IMR-90 (cell line): ENCODE data around the gene HSF2BP. TPM values are rescaled to one million over a fixed set of nuclear protein-coding genes. Genes with fewer than 3 reads are reported as not detected.

Source experiments
- ATAC-seq: fragments of 200-7000 bp; cut with Tn5 transposase; 2 replicates; pipeline ENCODE4 v1.9.1; 2020; ENCODE audit warnings: low read depth, mild to moderate bottlenecking, moderate library complexity
- BruUV-seq: library from RNA; stranded (reverse); fragments of 400-500 nt; replicated peaks from 2 replicates; lab custom pipeline; 2021; lab: Mats Ljungman, UMichigan
- CTCF ChIA-PET: fragments of 300-600 bp; formaldehyde crosslinking; extraction: SDS; loops from one replicate; lab custom pipeline; 2021; ENCODE audit warnings: antibody characterized with exemption; lab: Yijun Ruan, JAX
- POLR2A ChIA-PET: fragments of 300-600 bp; sonication (Branson Sonifier 250); formaldehyde crosslinking; loops from one replicate; lab custom pipeline; 2022; ENCODE audit warnings: antibody characterized with exemption; ENCODE audit not compliant: unreplicated experiment; lab: Charles Lee
- DNase-seq: peaks from one replicate; pipeline ENCODE4 v3.0.0; 2013
- H2AFZ ChIP-seq: replicated peaks from 2 replicates; pipeline ENCODE3; 2013; ENCODE audit warnings: low read length, mild to moderate bottlenecking; ENCODE audit not compliant: poor library complexity
- H2AK5ac ChIP-seq: 2 replicates; pipeline ENCODE4 v1.6.1; 2013; ENCODE audit warnings: low read depth, low read length, inconsistent platforms
- H2AK9ac ChIP-seq: replicated peaks from 2 replicates; pipeline ENCODE3; 2013; ENCODE audit warnings: mild to moderate bottlenecking, low read depth, low read length, moderate library complexity; ENCODE audit not compliant: poor library complexity
- H2BK120ac ChIP-seq: 2 replicates; pipeline ENCODE4 v1.6.1; 2013; ENCODE audit warnings: low read depth, low read length, inconsistent platforms
- H2BK15ac ChIP-seq: 3 replicates; pipeline ENCODE4 v1.6.1; 2013; ENCODE audit warnings: low read depth, low read length, inconsistent platforms
- H2BK20ac ChIP-seq: 2 replicates; pipeline ENCODE4 v1.6.1; 2013; ENCODE audit warnings: low read depth, mild to moderate bottlenecking, inconsistent platforms, low read length, moderate library complexity
- H2BK5ac ChIP-seq: 2 replicates; pipeline ENCODE4 v1.6.1; 2013; ENCODE audit warnings: mild to moderate bottlenecking, low read depth, low read length, inconsistent platforms; ENCODE audit not compliant: poor library complexity, severe bottlenecking
- H3K14ac ChIP-seq: replicated peaks from 2 replicates; pipeline ENCODE4 v1.6.1; 2013; ENCODE audit warnings: low read depth, low read length, inconsistent platforms
- H3K18ac ChIP-seq: 2 replicates; pipeline ENCODE4 v1.6.1; 2013; ENCODE audit warnings: low read depth, low read length, control low read depth
- H3K23ac ChIP-seq: 2 replicates; pipeline ENCODE4 v1.6.1; 2013; ENCODE audit warnings: low read depth, low read length, inconsistent platforms
- H3K27ac ChIP-seq: 2 replicates; pipeline ENCODE4 v1.5.1; 2013; ENCODE audit warnings: mild to moderate bottlenecking, control low read depth, low read length; ENCODE audit not compliant: insufficient read depth
- H3K27me3 ChIP-seq: 2 replicates; pipeline ENCODE4 v1.6.1; 2013; ENCODE audit warnings: low read length; ENCODE audit not compliant: control insufficient read depth, insufficient read depth
- H3K36me3 ChIP-seq: 2 replicates; pipeline ENCODE4 v1.6.1; 2013; ENCODE audit warnings: low read length, mixed read lengths; ENCODE audit not compliant: control insufficient read depth, insufficient read depth
- H3K4ac ChIP-seq: 2 replicates; pipeline ENCODE4 v1.6.1; 2013; ENCODE audit warnings: low read depth, low read length, inconsistent platforms
- H3K4me1 ChIP-seq: 2 replicates; pipeline ENCODE4 v1.6.1; 2013; ENCODE audit warnings: low read length, mixed read lengths; ENCODE audit not compliant: control insufficient read depth, insufficient read depth
- H3K4me2 ChIP-seq: 2 replicates; pipeline ENCODE4 v1.6.1; 2013; ENCODE audit warnings: low read depth, mild to moderate bottlenecking, control low read depth, low read length, moderate library complexity
- H3K4me3 ChIP-seq: 2 replicates; pipeline ENCODE4 v1.5.1; 2013; ENCODE audit warnings: low read depth, mild to moderate bottlenecking, control low read depth, low read length, moderate library complexity; ENCODE audit not compliant: insufficient read depth
- H3K56ac ChIP-seq: 2 replicates; pipeline ENCODE4 v1.6.1; 2013; ENCODE audit warnings: low read length, inconsistent platforms; ENCODE audit not compliant: insufficient read depth; ENCODE audit errors: extremely low read depth
- H3K79me1 ChIP-seq, 2 experiments: 2 replicates each; pipeline ENCODE4 v1.6.1; 2013; ENCODE audit warnings: low read length in 2 of 2, inconsistent platforms in 1 of 2, low read depth in 1 of 2
- H3K9ac ChIP-seq: 2 replicates; pipeline ENCODE4 v1.6.1; 2013; ENCODE audit warnings: low read depth, low read length, control low read depth
- H3K9me1 ChIP-seq: 2 replicates; pipeline ENCODE4 v1.6.1; 2013; ENCODE audit warnings: low read length, inconsistent platforms; ENCODE audit not compliant: insufficient read depth
- H3K9me3 ChIP-seq: 2 replicates; pipeline ENCODE4 v1.6.1; 2013; ENCODE audit warnings: low read length; ENCODE audit not compliant: control insufficient read depth, insufficient read depth
- H4K20me1 ChIP-seq: 2 replicates; pipeline ENCODE4 v1.6.1; 2013; ENCODE audit warnings: low read length, inconsistent platforms; ENCODE audit not compliant: insufficient read depth
- H4K5ac ChIP-seq: 2 replicates; pipeline ENCODE4 v1.6.1; 2013; ENCODE audit warnings: mild to moderate bottlenecking, low read depth, low read length, control low read depth
- H4K8ac ChIP-seq, 2 experiments: 2 replicates each; pipeline ENCODE4 v1.6.1; 2013; ENCODE audit warnings: low read depth in 2 of 2, low read length in 2 of 2, control low read depth in 1 of 2, inconsistent platforms in 1 of 2
- H4K91ac ChIP-seq: 2 replicates; pipeline ENCODE4 v1.6.1; 2013; ENCODE audit warnings: low read depth, low read length, inconsistent platforms; ENCODE audit not compliant: insufficient read depth
- BHLHE40 ChIP-seq: fragments of 150-350 bp; IDR thresholded peaks from 2 replicates; pipeline ENCODE4 v1.6.1; 2016; ENCODE audit warnings: mild to moderate bottlenecking, low read depth, low read length
- CEBPB ChIP-seq: IDR thresholded peaks from 2 replicates; pipeline ENCODE4 v1.6.1; 2012; ENCODE audit warnings: low read depth, low read length, improper control_type of control experiment
- CHD1 ChIP-seq: IDR thresholded peaks from 2 replicates; pipeline ENCODE4 v1.6.1; 2012; ENCODE audit warnings: low read depth, low read length, improper control_type of control experiment
- CTCF ChIP-seq: conservative IDR thresholded peaks from 2 replicates; pipeline ENCODE4 v1.5.1; 2012; ENCODE audit warnings: mild to moderate bottlenecking, low read depth, low read length, improper control_type of control experiment
- ELK1 ChIP-seq: fragments of 150-350 bp; IDR thresholded peaks from 2 replicates; pipeline ENCODE4 v1.6.1; 2016; ENCODE audit warnings: low read depth, mild to moderate bottlenecking, low read length, moderate library complexity, borderline replicate concordance
- FOS ChIP-seq: fragments of 150-350 bp; IDR thresholded peaks from 2 replicates; pipeline ENCODE4 v1.6.1; 2016; ENCODE audit warnings: low read depth, low read length
- MAFK ChIP-seq: IDR thresholded peaks from 2 replicates; pipeline ENCODE4 v1.6.1; 2012; ENCODE audit warnings: low read depth, low read length, improper control_type of control experiment
- MAZ ChIP-seq: IDR thresholded peaks from 2 replicates; pipeline ENCODE4 v1.6.1; 2012; ENCODE audit warnings: low read depth, mild to moderate bottlenecking, low read length, improper control_type of control experiment, moderate library complexity, borderline replicate concordance
- MXI1 ChIP-seq: IDR thresholded peaks from 2 replicates; pipeline ENCODE4 v1.6.1; 2012; ENCODE audit warnings: low read depth, mild to moderate bottlenecking, low read length, moderate library complexity, borderline replicate concordance
- NFE2L2 ChIP-seq: fragments of 150-350 bp; IDR thresholded peaks from 2 replicates; pipeline ENCODE4 v1.6.1; 2016; ENCODE audit warnings: low read depth, mild to moderate bottlenecking, low read length
- POLR2A ChIP-seq: IDR thresholded peaks from 2 replicates; pipeline ENCODE4 v1.6.1; 2012; ENCODE audit warnings: mild to moderate bottlenecking, low read depth, low read length
- RCOR1 ChIP-seq: IDR thresholded peaks from 2 replicates; pipeline ENCODE4 v1.6.1; 2012; ENCODE audit warnings: mild to moderate bottlenecking, low read length, improper control_type of control experiment; ENCODE audit not compliant: insufficient replicate concordance
- RFX5 ChIP-seq: IDR thresholded peaks from 2 replicates; pipeline ENCODE4 v1.8.0; 2012; ENCODE audit warnings: low read depth, mild to moderate bottlenecking, low read length, moderate library complexity
- SMC3 ChIP-seq: fragments of 150-350 bp; IDR thresholded peaks from 2 replicates; pipeline ENCODE4 v1.6.1; 2016; ENCODE audit warnings: low read depth, mild to moderate bottlenecking, antibody characterized with exemption, low read length, moderate library complexity
- USF2 ChIP-seq: fragments of 150-350 bp; IDR thresholded peaks from 2 replicates; pipeline ENCODE4 v1.6.1; 2017; ENCODE audit warnings: mild to moderate bottlenecking, antibody characterized with exemption, low read length, low read depth
- WGBS, 2 experiments: methylation state at CpG; one replicate each; pipeline versions ENCODE4 v1.1.5 to v1.1.7; 2013; ENCODE audit warnings: missing lambda C conversion rate in 2 of 2; ENCODE audit not compliant: insufficient read length in 1 of 2; ENCODE audit errors: extremely low coverage in 2 of 2; 5-methylcytosine and 5-hydroxymethylcytosine counted together
- dilution Hi-C: fragments of 300-500 bp; cut with HindIII; formaldehyde crosslinking; loops from one replicate; pipeline ENCODE4 v1.14.3; 2018; ENCODE audit warnings: low sequenced_read_pairs; ENCODE audit not compliant: unreplicated experiment
- in situ Hi-C: fragments of 300-500 bp; cut with MboI; formaldehyde crosslinking; loops from 3 replicates; pipeline ENCODE4 v1.14.3; 2019; ENCODE audit warnings: low sequenced_read_pairs, inconsistent platforms, mixed read lengths
- intact Hi-C: fragments of 100-400 bp; cut with micrococcal nuclease; formaldehyde crosslinking; loops from 2 replicates; pipeline ENCODE4 v1.10.0; 2022
- polyA plus RNA-seq, 3 experiments: library from polyadenylated mRNA; depleted of rRNA; stranded (reverse); fragments of >200 nt; gene quantifications; 2 replicates each; pipeline ENCODE4 v1.2.3, GENCODE V29; 2012; ENCODE audit warnings: low replicate concordance in 1 of 3
- total RNA-seq: library from RNA; depleted of rRNA; stranded (reverse); fragments of >200 nt; gene quantifications from 2 replicates; pipeline ENCODE4 v1.2.3, GENCODE V29; 2012

HSF2BP gene
- total and polyA plus RNA-seq, 2 of the 4 experiments (the other 2 are of a cell fraction): 0.87 to 0.90 TPM

GRCh38 chr21:43604505-43605204 is 54.6 kb downstream of the HSF2BP start:
- intact Hi-C loops: no loop called here
- Histone ChIP-seq H3K4me1 (peaks cover 38% of the 10 kb centered on the region), H3K9me1 (peaks cover 42% of the 10 kb centered on the region), H3K14ac (peak overlapping the region; percentile 84), H2BK5ac (peak overlapping the region; percentile 84), H3K23ac (peak overlapping the region; percentile 44; the same call in 1 of the 2 replicates), H2AFZ (peak overlapping the region; percentile 70), H2AK9ac (no peak overlapping the region), H3K79me1 (peaks cover 0 to 9% of the 10 kb centered on the region in 2 experiments; a peak in 1 of 4 replicates), H4K5ac (peak overlapping the region; percentile 81), H3K9ac (no peak overlapping the region), H3K4ac (peak overlapping the region; percentile 97), H3K36me3 (no peaks in the 10 kb centered on the region), H3K27ac (peak overlapping the region; percentile 14; the same call in 1 of the 2 replicates), H3K4me2 (no peak overlapping the region), H4K20me1 (peaks cover 2% of the 10 kb centered on the region; the same call in 1 of the 2 replicates), H2BK120ac (peak overlapping the region; percentile 85), H4K91ac (peak overlapping the region; percentile 62), H2BK15ac (peak overlapping the region; percentile 100), H3K56ac (no peak overlapping the region), H2AK5ac (peak overlapping the region; percentile 99), H3K27me3 (no peaks in the 10 kb centered on the region), H3K4me3 (no peak overlapping the region), H2BK20ac (peak overlapping the region; percentile 69), H3K18ac (peak overlapping the region; percentile 54), H3K9me3 (no peaks in the 10 kb centered on the region), H4K8ac (peak overlapping the region; percentile 63 to 86; a peak in 3 of 4 replicates)
- WGBS, 2 experiments: 100% methylated on average over 2 of the region's 6 CpGs; no CpG with 5 or more reads in 1 of the 2 experiments
- no TSS peak for BruUV-seq
- in situ Hi-C loops: loop anchor here (5.0 kb wide), 1 partner anchor 38 kb away; no protein-coding TSS in a partner anchor
- dilution Hi-C loops: no loop called here
- no peak for ATAC-seq
- ChIA-PET CTCF (no interaction called here), POLR2A (no interaction called here)
- no peak for DNase-seq
- TF ChIP-seq RFX5: no peak
- TF ChIP-seq MAFK: no peak
- no peak for TF ChIP-seq FOS
- TF ChIP-seq NFE2L2: no peak
- no peak for TF ChIP-seq RCOR1
- TF ChIP-seq USF2: no peak
- no peak for TF ChIP-seq SMC3
- TF ChIP-seq CTCF: no peak
- no peak for TF ChIP-seq POLR2A
- TF ChIP-seq ELK1: no peak
- TF ChIP-seq CEBPB: no peak
- no peak for TF ChIP-seq CHD1
- no peak for TF ChIP-seq BHLHE40
- TF ChIP-seq MAZ: no peak
- no peak for TF ChIP-seq MXI1
